HG03280 (cell line): Measurements from ENCODE around the gene TBC1D12.
"Not testable (repeated sequence)": the region's sequence is repeated elsewhere in the genome, so short reads cannot be mapped to it uniquely, and the experiment has no call there.

Experiments used
- ATAC-seq: cut with Tn5 transposase; IDR thresholded peaks from one replicate; pipeline ENCODE4 v1.9.1; 2021; ENCODE audit warnings: mild to moderate bottlenecking, moderate library complexity; ENCODE audit not compliant: unreplicated experiment

TBC1D12 gene

GRCh38 chr10:94450782-94451181, 48.4 kb downstream of the TBC1D12 start:
- ATAC-seq: no peak

GRCh38 chr10:94451883-94452519, 49.7 kb downstream of the TBC1D12 start:
- ATAC-seq: no peak

- no peak for ATAC-seq
These were observed 54.6 kb downstream of the TBC1D12 start for GRCh38 chr10:94456942-94457341.

- no peak for ATAC-seq
These were observed 57.0 kb downstream of the TBC1D12 start for GRCh38 chr10:94459385-94459784.

- no peak for ATAC-seq
These were observed 59.2 kb downstream of the TBC1D12 start for GRCh38 chr10:94461503-94461902.

DNA sequence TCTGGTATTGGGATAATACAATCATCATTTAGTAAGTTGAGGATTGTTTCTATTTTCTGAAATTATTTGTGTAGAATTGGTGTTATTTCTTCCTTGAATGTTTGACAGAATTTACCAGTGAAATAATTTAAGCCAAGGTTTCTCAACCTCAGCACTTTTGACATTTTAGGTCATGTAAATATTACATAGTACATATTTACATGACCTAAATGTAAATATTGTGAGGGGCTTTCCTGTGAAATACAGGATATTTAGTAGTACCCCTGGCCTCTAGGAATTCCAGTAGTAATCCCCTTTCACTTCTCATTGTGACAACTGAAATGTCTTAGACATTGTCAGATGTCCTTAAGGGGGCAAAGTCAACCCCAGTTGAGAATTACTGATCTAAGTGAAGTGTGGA, 59.8 kb downstream of the TBC1D12 start:
- ATAC-seq: no peak

- no peak for ATAC-seq
These were observed 63.3 kb downstream of the TBC1D12 start for GRCh38 chr10:94465684-94466083.

- ATAC-seq: no peak
These were observed 79.1 kb downstream of the TBC1D12 start for GRCh38 chr10:94481410-94481809.

DNA sequence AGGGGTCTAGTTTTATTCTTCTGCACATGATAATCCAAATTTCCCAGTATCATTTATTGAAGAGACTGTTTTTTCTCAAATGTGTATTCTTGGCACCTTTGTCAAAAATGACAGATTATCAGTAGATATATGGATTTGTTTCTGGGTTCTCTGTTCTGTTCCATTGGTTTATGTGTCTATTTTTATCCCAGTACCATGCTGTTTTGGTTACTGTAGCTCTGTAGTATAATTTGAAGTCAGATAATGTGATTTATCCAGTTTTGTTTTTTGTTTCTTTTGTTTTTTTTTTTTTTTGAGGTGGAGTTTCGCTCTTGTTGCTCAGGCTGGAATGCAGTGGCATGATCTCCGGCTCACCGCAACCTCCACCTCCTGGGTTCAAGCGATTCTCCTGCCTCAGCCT, 81.6 kb downstream of the TBC1D12 start:
- ATAC-seq: no peak

DNA sequence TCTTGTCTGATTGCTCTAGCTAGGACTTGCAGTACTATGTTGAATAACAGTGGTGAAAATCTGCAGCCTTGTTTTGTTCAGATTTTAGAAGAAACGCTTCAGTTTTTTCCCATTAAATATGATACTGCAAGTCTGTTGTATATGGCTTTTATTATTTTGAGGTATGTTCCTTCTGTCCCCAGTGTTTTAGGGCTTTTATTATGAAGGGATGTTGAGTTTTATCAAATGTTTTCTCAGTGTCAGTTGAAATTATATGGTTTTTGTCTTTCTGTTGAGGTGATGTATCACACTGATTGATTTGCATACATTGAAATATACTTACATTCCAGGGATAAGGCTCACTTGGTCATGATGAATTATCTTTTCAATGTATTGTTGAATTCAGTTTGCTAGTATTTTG, 82.8 kb downstream of the TBC1D12 start:
- ATAC-seq: no peak

- no peak for ATAC-seq
These were observed 85.2 kb downstream of the TBC1D12 start for GRCh38 chr10:94487575-94487974.

DNA sequence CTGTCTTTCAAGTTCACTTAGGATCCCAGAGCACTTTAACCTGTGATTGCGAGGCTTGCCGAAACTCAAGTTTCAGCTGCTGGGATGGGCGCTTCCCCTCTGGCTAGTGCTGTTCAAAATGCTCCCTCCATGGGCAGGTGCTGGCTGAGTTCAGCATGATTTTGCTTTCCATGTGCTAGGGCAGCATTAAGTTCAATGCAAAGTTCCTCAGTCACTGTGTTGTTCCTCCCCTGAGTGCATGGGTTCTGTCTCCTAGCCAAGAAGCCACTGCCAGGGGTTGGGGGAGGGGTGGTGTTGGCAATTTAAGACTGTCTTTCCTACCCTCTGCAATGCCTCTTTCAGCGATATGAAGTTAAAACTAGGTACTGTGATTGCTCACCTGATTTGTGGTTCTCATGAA, 86.8 kb downstream of the TBC1D12 start:
- no peak for ATAC-seq

DNA sequence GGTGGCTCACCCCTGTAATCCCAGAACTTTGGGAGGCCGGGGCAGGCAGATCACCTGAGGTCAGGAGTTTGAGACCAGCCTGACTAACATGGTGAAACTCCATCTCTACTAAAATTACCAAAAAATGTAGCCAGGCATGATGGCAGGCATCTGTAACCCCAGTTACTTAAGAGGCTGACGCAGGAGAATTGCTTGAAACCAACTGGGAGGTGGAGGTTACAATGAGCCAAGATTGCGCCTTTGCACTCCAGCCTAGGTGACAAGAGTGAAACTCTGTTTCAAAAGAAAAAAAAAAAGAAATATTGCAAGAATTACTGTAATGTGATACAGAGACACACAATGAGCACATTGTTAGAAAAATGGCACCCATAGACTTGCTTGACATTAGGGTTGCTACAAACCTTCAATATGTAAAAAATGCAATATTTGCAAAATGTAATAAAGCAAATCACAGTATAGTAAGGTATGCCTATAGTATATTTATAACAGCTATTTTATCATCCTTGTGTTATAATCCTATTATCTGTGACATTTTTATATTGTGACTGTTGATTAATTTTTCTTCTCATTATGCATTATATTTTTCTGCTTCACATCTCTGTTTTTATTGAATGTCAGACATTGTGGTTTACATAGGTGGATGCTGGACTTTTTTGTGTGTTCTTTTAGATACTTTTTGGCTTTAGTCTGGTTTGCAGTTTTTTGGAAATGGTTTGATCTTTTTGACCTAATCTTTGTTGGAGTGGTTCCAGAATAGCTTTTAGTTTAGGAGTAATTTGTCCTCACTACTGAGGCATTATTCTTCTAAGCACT, 87.8 kb downstream of the TBC1D12 start:
- no peak for ATAC-seq

GRCh38 chr10:94490789-94491039, 88.4 kb downstream of the TBC1D12 start:
- no peak for ATAC-seq

- no peak for ATAC-seq
These were observed 91.1 kb downstream of the TBC1D12 start for GRCh38 chr10:94493463-94493862.

DNA sequence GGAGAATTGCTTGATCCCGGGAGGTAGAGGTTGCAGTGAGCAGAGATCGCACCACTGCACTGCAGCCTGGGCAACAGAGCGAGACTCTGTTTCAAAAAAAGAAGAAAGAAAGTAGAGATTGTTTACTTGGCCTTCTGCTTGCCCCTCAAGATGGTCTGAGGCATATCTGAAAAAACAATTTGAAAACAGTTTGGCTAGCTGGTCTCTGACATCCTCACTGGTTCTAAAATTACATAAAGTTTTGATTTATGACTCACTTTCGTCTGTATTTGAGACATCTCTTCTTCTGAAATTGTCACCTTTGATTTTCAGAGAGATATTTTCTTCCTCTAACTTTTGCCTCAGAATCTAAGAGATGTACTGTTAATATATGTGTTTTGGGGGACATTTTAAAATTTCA, 93.7 kb downstream of the TBC1D12 start:
- peak; percentile 50 for ATAC-seq

DNA sequence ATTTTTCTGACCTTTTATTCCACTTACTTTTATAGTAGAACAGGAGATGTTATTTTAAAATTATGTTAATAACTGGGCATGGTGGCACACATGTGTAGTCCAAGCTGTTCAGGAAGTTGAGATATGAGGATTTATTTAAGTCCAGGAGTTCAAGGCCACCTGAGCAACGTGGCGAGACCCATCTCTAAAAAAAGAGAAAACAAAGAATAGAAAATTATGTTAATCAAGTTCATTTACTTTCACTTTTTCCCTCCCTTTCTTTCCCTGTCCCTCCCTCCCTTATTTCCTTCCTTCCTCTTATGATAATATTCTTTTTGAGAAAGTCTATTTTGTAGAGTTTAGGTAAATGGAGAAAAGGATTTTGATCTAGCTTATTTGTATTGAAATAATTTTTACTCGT, 94.3 kb downstream of the TBC1D12 start:
- ATAC-seq: no peak

GRCh38 chr10:94500063-94500462, 97.7 kb downstream of the TBC1D12 start:
- ATAC-seq: no peak

- no peak for ATAC-seq
These were observed 119.2 kb downstream of the TBC1D12 start for GRCh38 chr10:94521276-94522250.

GRCh38 chr10:94524146-94524545, 121.8 kb downstream of the TBC1D12 start:
- no peak for ATAC-seq

DNA sequence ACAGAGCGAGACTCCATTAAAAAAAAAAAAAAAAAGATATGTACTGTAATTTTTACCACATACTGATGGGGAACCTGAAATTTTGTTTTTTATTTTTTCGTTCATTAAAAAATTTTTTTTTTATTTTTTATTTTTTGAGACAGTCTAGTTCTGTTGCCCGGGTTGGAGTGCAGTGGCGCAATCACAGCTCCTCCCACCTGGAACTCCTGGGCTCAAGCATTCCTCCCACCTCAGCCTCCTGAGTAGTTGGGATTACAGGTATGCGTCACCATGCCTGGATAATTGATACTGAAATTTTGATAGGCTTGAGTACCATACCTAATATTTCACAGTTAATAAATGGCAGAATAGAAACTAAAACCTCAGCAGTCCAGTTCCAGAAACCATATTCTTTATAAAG, 122.4 kb downstream of the TBC1D12 start:
- no peak for ATAC-seq

GRCh38 chr10:94531550-94531949, 129.2 kb downstream of the TBC1D12 start:
- ATAC-seq: not testable (repeated sequence)
